ENCODE results near the gene P2RX1. TPM values are rescaled to one million over a fixed set of nuclear protein-coding genes. Genes with fewer than 3 reads are reported as not detected.

P2RX1 gene
- total and polyA plus RNA-seq, 4 donors, result 0.44 to 5.2 (median 0.64) TPM

DNA sequence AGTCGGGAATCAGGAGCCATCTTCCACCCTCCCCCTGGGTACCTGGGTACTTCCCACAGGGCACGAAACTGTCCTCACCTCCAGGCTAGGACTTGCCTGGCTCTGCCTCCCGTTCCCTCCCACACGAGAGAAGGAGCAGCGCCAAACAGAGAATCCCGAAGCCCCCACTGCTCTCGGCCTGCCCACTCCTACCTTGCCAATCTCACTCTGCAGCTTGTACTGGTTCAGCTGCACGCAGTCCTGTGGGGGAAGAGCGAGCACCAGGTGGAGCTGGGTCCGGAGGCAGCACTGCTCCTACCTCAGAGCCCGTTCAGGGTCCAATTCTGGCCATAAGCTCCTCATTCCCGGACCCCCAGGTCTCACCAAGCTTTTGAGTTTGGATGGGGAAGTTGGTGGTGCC, 32.1 kb downstream of the P2RX1 start:
- no peaks in the 10 kb centered on the region for H3K9me3 ChIP-seq (ENCODE audit: control insufficient read depth in 4 of 4, low read length in 3 of 4)

More for the DNA sequence above, 32.1 kb downstream of the P2RX1 start:
- TF ChIP-seq HNF4G (IDR thresholded peaks at IDR 0.05), result no peak
- TF ChIP-seq GABPA (IDR thresholded peaks at IDR 0.05 in 1 of 2, conservative IDR thresholded peaks at IDR 0.05 in 1 of 2), result no peak
- TF ChIP-seq EGR1 (IDR thresholded peaks at IDR 0.05; ENCODE audit: low read depth in 2 of 2), result no peak
- TF ChIP-seq FOXA2 (IDR thresholded peaks at IDR 0.05), result no peak
- TF ChIP-seq ZBTB33 (IDR thresholded peaks at IDR 0.05), result no peak
- no peak for TF ChIP-seq ATF3 (IDR thresholded peaks at IDR 0.05)
- no peak for TF ChIP-seq RAD21 (IDR thresholded peaks at IDR 0.05)
- TF ChIP-seq JUND (IDR thresholded peaks at IDR 0.05), result no peak
- TF ChIP-seq NR2F2 (IDR thresholded peaks at IDR 0.05), result no peak
- no peak for TF ChIP-seq FOXA1 (IDR thresholded peaks at IDR 0.05)
- TF ChIP-seq RXRA (IDR thresholded peaks at IDR 0.05), result no peak
- no peak for TF ChIP-seq CTCF (IDR thresholded peaks at IDR 0.05; ENCODE audit: low read depth, low read length, missing input control)
- TF ChIP-seq, protein P1, sequence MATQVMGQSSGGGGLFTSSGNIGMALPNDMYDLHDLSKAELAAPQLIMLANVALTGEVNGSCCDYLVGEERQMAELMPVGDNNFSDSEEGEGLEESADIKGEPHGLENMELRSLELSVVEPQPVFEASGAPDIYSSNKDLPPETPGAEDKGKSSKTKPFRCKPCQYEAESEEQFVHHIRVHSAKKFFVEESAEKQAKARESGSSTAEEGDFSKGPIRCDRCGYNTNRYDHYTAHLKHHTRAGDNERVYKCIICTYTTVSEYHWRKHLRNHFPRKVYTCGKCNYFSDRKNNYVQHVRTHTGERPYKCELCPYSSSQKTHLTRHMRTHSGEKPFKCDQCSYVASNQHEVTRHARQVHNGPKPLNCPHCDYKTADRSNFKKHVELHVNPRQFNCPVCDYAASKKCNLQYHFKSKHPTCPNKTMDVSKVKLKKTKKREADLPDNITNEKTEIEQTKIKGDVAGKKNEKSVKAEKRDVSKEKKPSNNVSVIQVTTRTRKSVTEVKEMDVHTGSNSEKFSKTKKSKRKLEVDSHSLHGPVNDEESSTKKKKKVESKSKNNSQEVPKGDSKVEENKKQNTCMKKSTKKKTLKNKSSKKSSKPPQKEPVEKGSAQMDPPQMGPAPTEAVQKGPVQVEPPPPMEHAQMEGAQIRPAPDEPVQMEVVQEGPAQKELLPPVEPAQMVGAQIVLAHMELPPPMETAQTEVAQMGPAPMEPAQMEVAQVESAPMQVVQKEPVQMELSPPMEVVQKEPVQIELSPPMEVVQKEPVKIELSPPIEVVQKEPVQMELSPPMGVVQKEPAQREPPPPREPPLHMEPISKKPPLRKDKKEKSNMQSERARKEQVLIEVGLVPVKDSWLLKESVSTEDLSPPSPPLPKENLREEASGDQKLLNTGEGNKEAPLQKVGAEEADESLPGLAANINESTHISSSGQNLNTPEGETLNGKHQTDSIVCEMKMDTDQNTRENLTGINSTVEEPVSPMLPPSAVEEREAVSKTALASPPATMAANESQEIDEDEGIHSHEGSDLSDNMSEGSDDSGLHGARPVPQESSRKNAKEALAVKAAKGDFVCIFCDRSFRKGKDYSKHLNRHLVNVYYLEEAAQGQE (IDR thresholded peaks at IDR 0.05), result no peak
- no peak for TF ChIP-seq SP1 (IDR thresholded peaks at IDR 0.05)
- no peak for TF ChIP-seq MAX (IDR thresholded peaks at IDR 0.05)
- TF ChIP-seq HNF4A (conservative IDR thresholded peaks at IDR 0.05), result no peak
- TF ChIP-seq YY1 (IDR thresholded peaks at IDR 0.05), result no peak
- no peak for TF ChIP-seq TAF1 (conservative IDR thresholded peaks at IDR 0.05)
- Histone ChIP-seq H3K27ac (ENCODE audit: low read depth in 1 of 2, low read length in 2 of 2) (no peak overlapping the region), H3K4me1 (ENCODE audit: control insufficient read depth in 4 of 4, insufficient read depth in 4 of 4, low read length in 3 of 4) (peaks cover 0 to 12% (median 6%) of the 10 kb centered on the region in 4 donors), H3K4me3 (ENCODE audit: low read depth in 1 of 3, low read length in 3 of 3) (no peak overlapping the region), H3K36me3 (ENCODE audit: control insufficient read depth in 4 of 4, insufficient read depth in 3 of 4, low read depth in 1 of 4, low read length in 3 of 4) (no peaks in the 10 kb centered on the region), H3K27me3 (ENCODE audit: control insufficient read depth in 4 of 4, insufficient read depth in 4 of 4, low read length in 3 of 4) (peaks cover 0 to 2% (median 0%) of the 10 kb centered on the region in 4 donors), H3K9ac (ENCODE audit: low read depth in 1 of 2, low read length in 2 of 2) (no peak overlapping the region)
- DNase-seq (ENCODE audit: low spot score), result no peak
- 89% methylated on average over 12 of the region's 12 CpGs for WGBS
